HFF-Myc (cell line): Measurements from ENCODE around the gene PRKAR2A.

Source experiments
- DNase-seq: peaks from one replicate; pipeline ENCODE4 v3.0.0-alpha.2; 2011; ENCODE audit warnings: low read depth; ENCODE audit errors: extremely low read depth
- H3K4me3 ChIP-seq: replicated peaks from 2 replicates; pipeline ENCODE4 v1.5.1; 2011; ENCODE audit warnings: low read depth, mild to moderate bottlenecking, control low read depth, low read length
- TF ChIP-seq, protein P1 (sequence below): IDR thresholded peaks from 2 replicates; pipeline ENCODE4 v1.5.1; 2012; ENCODE audit warnings: mild to moderate bottlenecking, low read depth, low read length, control low read depth; ENCODE audit errors: missing control alignments

Gene PRKAR2A

DNA sequence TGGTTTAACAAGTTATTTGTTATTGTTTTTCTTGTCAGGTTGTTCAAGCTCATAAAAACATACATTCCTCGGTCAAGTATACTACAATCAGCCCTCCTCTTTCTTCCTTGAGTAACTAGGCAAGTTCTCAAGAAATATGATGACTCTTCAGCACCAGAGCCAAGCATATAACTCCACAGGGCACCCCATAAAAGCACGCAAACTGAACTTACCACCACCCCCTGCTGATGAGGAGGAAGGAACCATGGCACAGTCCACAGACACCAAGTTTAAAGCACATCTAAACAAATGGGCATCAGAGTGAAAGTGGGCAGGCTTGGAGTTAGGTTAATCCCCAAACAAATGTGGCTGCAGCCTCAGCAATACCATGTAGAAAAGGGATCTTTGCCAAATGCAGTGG is 135.9 kb downstream of the PRKAR2A start:
- TF ChIP-seq, protein P1, sequence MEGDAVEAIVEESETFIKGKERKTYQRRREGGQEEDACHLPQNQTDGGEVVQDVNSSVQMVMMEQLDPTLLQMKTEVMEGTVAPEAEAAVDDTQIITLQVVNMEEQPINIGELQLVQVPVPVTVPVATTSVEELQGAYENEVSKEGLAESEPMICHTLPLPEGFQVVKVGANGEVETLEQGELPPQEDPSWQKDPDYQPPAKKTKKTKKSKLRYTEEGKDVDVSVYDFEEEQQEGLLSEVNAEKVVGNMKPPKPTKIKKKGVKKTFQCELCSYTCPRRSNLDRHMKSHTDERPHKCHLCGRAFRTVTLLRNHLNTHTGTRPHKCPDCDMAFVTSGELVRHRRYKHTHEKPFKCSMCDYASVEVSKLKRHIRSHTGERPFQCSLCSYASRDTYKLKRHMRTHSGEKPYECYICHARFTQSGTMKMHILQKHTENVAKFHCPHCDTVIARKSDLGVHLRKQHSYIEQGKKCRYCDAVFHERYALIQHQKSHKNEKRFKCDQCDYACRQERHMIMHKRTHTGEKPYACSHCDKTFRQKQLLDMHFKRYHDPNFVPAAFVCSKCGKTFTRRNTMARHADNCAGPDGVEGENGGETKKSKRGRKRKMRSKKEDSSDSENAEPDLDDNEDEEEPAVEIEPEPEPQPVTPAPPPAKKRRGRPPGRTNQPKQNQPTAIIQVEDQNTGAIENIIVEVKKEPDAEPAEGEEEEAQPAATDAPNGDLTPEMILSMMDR: no peak
- no peak for DNase-seq

DNA sequence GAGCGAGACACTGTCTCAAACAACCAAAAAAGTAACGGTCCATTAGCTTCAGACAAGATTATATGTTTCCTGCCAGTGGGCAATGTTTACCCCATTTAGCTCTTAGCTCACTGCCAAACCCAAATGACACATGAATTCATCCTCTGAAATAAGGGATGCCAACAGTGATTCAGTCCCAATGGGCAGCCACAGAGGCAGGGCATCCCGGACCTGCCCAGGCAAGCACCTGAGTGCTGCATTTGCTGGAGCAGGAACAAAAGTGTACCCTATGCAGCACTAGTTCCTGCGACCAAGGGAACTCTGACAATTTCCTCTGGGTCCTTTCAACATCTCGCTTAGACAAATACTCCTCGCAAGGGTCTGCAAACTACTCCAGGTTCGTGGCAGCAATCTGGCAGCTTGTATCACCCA is 138.6 kb downstream of the PRKAR2A start:
- TF ChIP-seq, protein P1: no peak
- DNase-seq: no peak
- H3K4me3 ChIP-seq: no peak overlapping the region

More for the DNA sequence above, 135.9 kb downstream of the PRKAR2A start:
- H3K4me3 ChIP-seq: no peak overlapping the region

DNA sequence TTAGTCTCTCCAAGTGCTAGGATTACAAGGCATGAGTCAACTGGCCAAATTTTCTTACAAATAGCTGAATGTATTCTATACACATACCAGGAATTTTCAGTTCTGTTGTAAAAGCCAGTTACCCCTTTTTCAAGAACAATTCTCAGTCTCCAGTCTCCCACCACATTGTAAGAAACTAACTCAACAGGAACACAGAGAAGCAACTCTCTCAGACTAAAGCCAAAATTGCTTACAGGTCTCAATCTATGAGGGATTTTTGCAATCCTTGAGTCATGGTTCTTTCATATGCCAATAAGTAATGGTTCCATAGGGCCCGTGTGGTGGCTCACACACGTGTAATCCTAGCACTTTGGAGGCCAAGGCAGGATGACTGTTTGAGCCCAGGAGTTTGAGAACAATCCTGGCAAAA is 139.2 kb downstream of the PRKAR2A start:
- no peak overlapping the region for H3K4me3 ChIP-seq
- DNase-seq: no peak
- TF ChIP-seq, protein P1: no peak

DNA sequence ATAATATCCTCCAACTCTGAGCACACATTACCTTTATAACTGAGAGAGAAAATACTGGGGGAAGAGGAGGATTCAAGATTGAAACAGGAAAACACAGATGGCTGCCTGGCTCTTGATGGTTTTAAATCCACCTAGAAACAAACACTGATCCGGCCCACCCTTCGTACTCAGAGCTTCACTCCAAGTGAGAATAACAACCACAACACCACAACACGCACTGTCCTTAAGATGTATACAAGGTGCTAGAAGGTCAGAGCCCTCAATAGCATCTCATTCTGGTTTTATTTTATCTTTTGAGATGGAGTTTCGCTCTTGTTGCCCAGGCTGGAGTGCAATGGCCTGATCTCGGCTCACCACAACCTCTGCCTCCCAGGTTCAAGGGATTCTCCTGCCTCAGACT is 140.5 kb downstream of the PRKAR2A start:
- H3K4me3 ChIP-seq: no peak overlapping the region
- no peak for DNase-seq
- TF ChIP-seq, protein P1: no peak

DNA sequence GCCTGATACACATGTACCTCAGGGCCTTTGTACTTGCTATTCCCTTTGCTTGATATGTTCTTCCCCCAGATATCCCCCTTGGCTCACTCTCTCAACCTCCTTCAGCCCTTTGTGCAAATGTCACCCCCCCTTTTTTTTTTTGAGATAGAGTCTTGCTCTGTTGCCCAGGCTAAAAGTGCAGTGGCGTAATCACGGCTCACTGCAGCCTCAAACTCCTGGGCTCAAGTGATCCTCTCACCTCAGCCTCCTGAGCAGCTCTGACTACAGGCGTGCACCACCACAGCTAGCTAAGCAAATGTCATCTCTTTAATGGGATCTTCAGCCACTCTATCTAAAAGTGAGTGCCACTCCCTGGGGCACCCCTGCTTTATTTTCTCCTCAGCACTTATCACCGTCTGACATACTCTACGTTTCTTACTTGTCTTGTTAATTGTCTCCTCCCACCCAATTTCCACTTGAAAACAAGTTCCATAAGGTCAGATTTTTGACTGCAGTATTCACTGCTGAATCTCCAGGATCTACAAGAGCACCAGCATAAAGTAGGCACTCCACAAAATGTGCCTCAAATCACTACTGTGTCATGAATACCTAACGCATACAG is 145.3 kb downstream of the PRKAR2A start:
- no peak overlapping the region for H3K4me3 ChIP-seq
- DNase-seq: no peak
- TF ChIP-seq, protein P1: no peak

DNA sequence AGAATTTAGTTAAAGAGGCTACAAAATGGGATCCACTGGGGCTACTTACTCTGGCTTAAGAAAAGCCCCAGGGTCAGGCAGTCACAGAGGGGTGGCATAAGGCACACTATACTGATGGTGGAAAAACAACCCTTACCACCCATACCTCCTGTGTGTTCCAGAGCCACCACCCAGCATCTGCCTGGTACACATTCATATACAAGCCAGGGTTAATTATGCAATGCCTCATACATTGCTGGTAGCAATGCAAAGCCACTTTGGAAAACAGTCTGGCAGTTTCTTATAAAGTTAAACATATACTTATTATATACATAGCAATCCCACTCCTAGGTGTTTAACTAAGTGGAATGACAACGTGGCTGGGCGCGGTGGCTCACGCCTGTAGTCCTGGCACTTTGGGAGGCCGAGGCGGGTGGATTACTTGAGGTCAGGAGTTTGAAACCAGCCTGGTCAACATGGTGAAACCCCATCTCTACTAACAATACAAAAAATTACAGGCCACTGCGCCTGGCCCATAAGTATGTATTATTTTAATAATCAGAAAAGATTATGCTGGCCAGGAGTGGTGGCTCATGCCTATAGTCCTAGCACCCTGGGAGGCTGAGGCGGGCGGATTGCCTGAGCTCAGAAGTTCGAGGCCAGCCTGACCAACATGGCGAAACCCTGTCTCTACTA is 146.8 kb downstream of the PRKAR2A start:
- no peak for DNase-seq
- no peak overlapping the region for H3K4me3 ChIP-seq
- TF ChIP-seq, protein P1: no peak

DNA sequence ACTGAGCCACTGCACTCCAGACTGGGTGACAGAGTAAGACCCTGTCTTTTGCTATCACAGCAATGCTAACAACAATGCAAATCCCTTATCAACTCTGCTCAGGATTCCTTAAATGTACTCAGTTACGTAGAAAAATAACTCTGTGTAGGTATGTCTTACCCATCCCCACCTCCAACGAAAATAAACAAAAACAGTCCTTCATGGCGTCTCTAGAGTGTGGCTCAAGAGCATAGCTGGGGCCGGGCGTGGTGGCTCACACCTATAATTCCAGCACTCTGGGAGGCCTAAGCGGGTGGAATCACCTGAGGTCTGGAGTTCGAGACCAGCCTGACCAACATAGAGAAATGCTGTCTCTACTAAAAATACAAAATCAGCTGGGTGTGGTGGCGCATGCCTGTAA is 148.8 kb downstream of the PRKAR2A start:
- TF ChIP-seq, protein P1: no peak
- no peak for DNase-seq
- H3K4me3 ChIP-seq: no peak overlapping the region
